ENCODE measurements around the gene ADIPOR2.

DNA sequence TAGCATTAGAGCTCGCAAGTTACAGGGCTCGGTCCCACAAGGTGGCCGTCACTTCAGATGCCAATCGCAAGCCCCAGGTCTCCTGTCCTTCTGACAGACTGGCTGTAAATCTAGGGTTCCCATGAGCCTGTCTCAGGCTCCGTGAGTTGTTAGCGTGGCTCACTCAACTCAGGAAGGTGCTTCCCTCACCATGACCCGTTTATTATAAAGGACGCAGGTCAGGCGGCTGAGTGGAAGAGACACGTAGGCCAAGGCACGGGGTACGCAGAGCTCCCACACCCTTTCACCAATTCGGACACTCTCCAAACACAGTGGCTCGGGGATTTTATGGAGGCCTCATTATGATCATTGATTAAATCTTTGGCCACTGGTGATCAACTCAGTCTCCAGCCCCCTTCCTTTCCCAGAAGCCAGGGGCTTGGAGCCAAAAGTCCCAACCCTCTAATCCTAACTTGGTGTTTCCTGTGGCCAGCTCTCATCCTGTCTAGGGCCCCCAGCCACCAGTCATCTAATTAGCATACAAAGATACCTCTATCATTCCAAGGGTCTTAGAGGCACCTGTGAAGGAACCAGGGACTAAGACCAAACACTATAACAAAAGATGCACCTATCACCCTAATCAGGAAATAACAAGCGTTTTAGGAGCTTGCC lies 103.7 kb downstream of the ADIPOR2 start:
- TF ChIP-seq MXI1 (IDR thresholded peaks at IDR 0.05; ENCODE audit: low read depth, low read length) (no peak), POLR2A (IDR thresholded peaks at IDR 0.05; ENCODE audit: low read depth, low read length) (no peak), NFIC (IDR thresholded peaks at IDR 0.05; ENCODE audit: low read depth, low read length) (no peak), SIX5 (IDR thresholded peaks at IDR 0.05; ENCODE audit: low read depth, low read length, severe bottlenecking) (no peak), YY1 (IDR thresholded peaks at IDR 0.05; ENCODE audit: low read depth, low read length) (no peak), EZH2 (IDR thresholded peaks at IDR 0.05; ENCODE audit: borderline replicate concordance, control insufficient read depth, low read depth, low read length) (no peak), ZNF24 (IDR thresholded peaks at IDR 0.05) (no peak), CEBPB (IDR thresholded peaks at IDR 0.05; ENCODE audit: borderline replicate concordance in 1 of 2, low read depth in 2 of 2, low read length in 2 of 2) (no peak)
- TF ChIP-seq, protein P1, sequence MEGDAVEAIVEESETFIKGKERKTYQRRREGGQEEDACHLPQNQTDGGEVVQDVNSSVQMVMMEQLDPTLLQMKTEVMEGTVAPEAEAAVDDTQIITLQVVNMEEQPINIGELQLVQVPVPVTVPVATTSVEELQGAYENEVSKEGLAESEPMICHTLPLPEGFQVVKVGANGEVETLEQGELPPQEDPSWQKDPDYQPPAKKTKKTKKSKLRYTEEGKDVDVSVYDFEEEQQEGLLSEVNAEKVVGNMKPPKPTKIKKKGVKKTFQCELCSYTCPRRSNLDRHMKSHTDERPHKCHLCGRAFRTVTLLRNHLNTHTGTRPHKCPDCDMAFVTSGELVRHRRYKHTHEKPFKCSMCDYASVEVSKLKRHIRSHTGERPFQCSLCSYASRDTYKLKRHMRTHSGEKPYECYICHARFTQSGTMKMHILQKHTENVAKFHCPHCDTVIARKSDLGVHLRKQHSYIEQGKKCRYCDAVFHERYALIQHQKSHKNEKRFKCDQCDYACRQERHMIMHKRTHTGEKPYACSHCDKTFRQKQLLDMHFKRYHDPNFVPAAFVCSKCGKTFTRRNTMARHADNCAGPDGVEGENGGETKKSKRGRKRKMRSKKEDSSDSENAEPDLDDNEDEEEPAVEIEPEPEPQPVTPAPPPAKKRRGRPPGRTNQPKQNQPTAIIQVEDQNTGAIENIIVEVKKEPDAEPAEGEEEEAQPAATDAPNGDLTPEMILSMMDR (IDR thresholded peaks at IDR 0.05 in 2 of 3, conservative IDR thresholded peaks at IDR 0.05 in 1 of 3; ENCODE audit: control insufficient read depth in 2 of 3, extremely low read depth in 1 of 3, insufficient read depth in 1 of 3, low read depth in 3 of 3, low read length in 3 of 3), result no peak
- TF ChIP-seq, protein P2, sequence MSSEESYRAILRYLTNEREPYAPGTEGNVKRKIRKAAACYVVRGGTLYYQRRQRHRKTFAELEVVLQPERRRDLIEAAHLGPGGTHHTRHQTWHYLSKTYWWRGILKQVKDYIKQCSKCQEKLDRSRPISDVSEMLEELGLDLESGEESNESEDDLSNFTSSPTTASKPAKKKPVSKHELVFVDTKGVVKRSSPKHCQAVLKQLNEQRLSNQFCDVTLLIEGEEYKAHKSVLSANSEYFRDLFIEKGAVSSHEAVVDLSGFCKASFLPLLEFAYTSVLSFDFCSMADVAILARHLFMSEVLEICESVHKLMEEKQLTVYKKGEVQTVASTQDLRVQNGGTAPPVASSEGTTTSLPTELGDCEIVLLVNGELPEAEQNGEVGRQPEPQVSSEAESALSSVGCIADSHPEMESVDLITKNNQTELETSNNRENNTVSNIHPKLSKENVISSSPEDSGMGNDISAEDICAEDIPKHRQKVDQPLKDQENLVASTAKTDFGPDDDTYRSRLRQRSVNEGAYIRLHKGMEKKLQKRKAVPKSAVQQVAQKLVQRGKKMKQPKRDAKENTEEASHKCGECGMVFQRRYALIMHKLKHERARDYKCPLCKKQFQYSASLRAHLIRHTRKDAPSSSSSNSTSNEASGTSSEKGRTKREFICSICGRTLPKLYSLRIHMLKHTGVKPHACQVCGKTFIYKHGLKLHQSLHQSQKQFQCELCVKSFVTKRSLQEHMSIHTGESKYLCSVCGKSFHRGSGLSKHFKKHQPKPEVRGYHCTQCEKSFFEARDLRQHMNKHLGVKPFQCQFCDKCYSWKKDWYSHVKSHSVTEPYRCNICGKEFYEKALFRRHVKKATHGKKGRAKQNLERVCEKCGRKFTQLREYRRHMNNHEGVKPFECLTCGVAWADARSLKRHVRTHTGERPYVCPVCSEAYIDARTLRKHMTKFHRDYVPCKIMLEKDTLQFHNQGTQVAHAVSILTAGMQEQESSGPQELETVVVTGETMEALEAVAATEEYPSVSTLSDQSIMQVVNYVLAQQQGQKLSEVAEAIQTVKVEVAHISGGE (CRISPR knock-in tag; IDR thresholded peaks at IDR 0.05), result no peak

All from GM12878 (cell line).